RWPE1 (cell line): ENCODE results near the gene ABT1.

Source experiments
- CTCF ChIA-PET: fragments of 350-600 bp; sonication (Branson Sonifier 250); formaldehyde crosslinking; extraction: SDS; loops from one replicate; lab custom pipeline; 2021; lab: Yijun Ruan, JAX
- POLR2A ChIA-PET: fragments of 400-600 bp; formaldehyde crosslinking; extraction: SDS; loops from one replicate; lab custom pipeline; 2020; ENCODE audit warnings: antibody characterized with exemption; ENCODE audit not compliant: low non-redundant PET; lab: Yijun Ruan, JAX
- DNase-seq: peaks from one replicate; pipeline ENCODE4 v3.0.0; 2012; ENCODE audit warnings: low spot score
- H3K27ac ChIP-seq: fragments of 450-650 bp; 2 replicates; pipeline ENCODE4 v1.5.1; 2017
- CTCF ChIP-seq: fragments of 450-650 bp; conservative IDR thresholded peaks from 2 replicates; pipeline ENCODE4 v1.5.1; 2017; ENCODE audit warnings: low read depth, mild to moderate bottlenecking

Gene ABT1

GRCh38 chr6:26571592-26572296, 25.0 kb upstream of the ABT1 start:
- DNase-seq = peak; percentile 78
- POLR2A ChIA-PET = no interaction called here
- peak overlapping the region; percentile 80 for H3K27ac ChIP-seq
- TF ChIP-seq CTCF = no peak
- CTCF ChIA-PET = interaction anchor here (0.6 to 4.9 kb wide), 16 partner anchors 13 to 1456 kb away, joined by 3 to 39 read pairs (median 4); partner anchors contain the start of gene ABT1

- H3K27ac ChIP-seq = no peak overlapping the region
- TF ChIP-seq CTCF = no peak
- DNase-seq = no peak
- CTCF ChIA-PET = interaction anchor here (4.9 kb wide), 1 partner anchor 20 kb away, joined by 39 read pairs; the partner anchor contains the start of gene ABT1
- POLR2A ChIA-PET = no interaction called here
These were observed 21.2 kb upstream of the ABT1 start for GRCh38 chr6:26575494-26575939.

- H3K27ac ChIP-seq = no peak overlapping the region
- ChIA-PET POLR2A (no interaction called here), CTCF (interaction anchor here (0.6 to 1.5 kb wide), 3 partner anchors 19 to 736 kb away, joined by 3 to 17 read pairs (median 4); no protein-coding TSS in a partner anchor)
- no peak for TF ChIP-seq CTCF
- DNase-seq = no peak
These were observed 20.3 kb upstream of the ABT1 start for GRCh38 chr6:26576407-26576843.

DNA sequence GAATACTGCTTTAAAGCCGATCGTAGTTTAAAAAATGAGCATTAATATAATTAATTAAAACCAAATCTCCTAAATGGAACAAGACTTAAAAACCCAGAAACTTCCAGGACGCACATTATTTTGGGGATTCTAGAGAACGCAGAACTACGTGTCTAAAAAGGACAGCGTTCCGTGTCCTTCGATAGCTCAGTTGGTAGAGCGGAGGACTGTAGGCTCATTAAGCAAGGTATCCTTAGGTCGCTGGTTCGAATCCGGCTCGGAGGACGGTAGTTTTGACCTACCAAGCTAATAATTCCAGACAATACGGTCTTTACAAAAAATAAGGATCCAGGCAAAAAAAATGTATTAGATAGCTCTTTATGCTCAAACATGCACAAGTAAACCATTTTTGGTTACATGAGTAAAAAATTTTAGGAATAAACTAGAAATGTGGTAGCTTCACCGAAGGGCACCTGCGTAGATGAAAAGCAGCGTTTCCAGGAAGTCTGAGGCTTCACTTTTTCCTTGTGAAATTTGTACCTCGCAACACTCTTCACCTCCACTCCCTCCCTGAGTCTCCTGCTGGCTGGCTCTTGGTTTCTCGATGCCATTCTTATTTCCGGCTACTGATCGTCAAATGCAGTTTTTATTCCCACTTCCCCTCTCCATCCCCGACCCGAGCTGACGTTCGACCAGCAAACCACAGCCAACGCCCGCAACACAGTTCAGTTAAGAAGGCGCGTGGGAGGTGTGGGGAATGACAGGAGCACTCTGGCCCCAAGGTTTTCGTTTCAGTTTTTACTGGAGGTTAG, 19.6 kb upstream of the ABT1 start:
- no peak for DNase-seq
- no peak overlapping the region for H3K27ac ChIP-seq
- no peak for TF ChIP-seq CTCF
- ChIA-PET POLR2A (no interaction called here), CTCF (interaction anchor here (0.6 to 1.5 kb wide), 4 partner anchors 9 to 736 kb away, joined by 3 to 17 read pairs (median 4); no protein-coding TSS in a partner anchor)

- H3K27ac ChIP-seq = no peak overlapping the region
- DNase-seq = no peak
- TF ChIP-seq CTCF = no peak
- ChIA-PET POLR2A (no interaction called here), CTCF (interaction anchor here (1.5 kb wide), 1 partner anchor 18 kb away, joined by 17 read pairs; no protein-coding TSS in a partner anchor)
These were observed 19.1 kb upstream of the ABT1 start for GRCh38 chr6:26577720-26578072.

GRCh38 chr6:26578279-26578678, 18.5 kb upstream of the ABT1 start:
- CTCF ChIA-PET = interaction anchor here (1.5 kb wide), 1 partner anchor 17 kb away, joined by 17 read pairs; no protein-coding TSS in a partner anchor
- TF ChIP-seq CTCF = no peak
- POLR2A ChIA-PET = no interaction called here
- no peak for DNase-seq
- H3K27ac ChIP-seq = no peak overlapping the region
